IMR-90 (cell line): ENCODE results near the gene CDH22. TPM values are rescaled to one million over a fixed set of nuclear protein-coding genes. Genes with fewer than 3 reads are reported as not detected.

Experiments
- ATAC-seq: fragments of 200-7000 bp; cut with Tn5 transposase; 2 replicates; pipeline ENCODE4 v1.9.1; 2020; ENCODE audit warnings: low read depth, mild to moderate bottlenecking, moderate library complexity
- BruUV-seq: library from RNA; stranded (reverse); fragments of 400-500 nt; replicated peaks from 2 replicates; lab custom pipeline; 2021; lab: Mats Ljungman, UMichigan
- CTCF ChIA-PET: fragments of 300-600 bp; formaldehyde crosslinking; extraction: SDS; loops from one replicate; lab custom pipeline; 2021; ENCODE audit warnings: antibody characterized with exemption; lab: Yijun Ruan, JAX
- POLR2A ChIA-PET: fragments of 300-600 bp; sonication (Branson Sonifier 250); formaldehyde crosslinking; loops from one replicate; lab custom pipeline; 2022; ENCODE audit warnings: antibody characterized with exemption; ENCODE audit not compliant: unreplicated experiment; lab: Charles Lee
- DNase-seq: peaks from one replicate; pipeline ENCODE4 v3.0.0; 2013
- H2AFZ ChIP-seq: replicated peaks from 2 replicates; pipeline ENCODE3; 2013; ENCODE audit warnings: low read length, mild to moderate bottlenecking; ENCODE audit not compliant: poor library complexity
- H2AK5ac ChIP-seq: 2 replicates; pipeline ENCODE4 v1.6.1; 2013; ENCODE audit warnings: low read depth, low read length, inconsistent platforms
- H2AK9ac ChIP-seq: replicated peaks from 2 replicates; pipeline ENCODE3; 2013; ENCODE audit warnings: mild to moderate bottlenecking, low read depth, low read length, moderate library complexity; ENCODE audit not compliant: poor library complexity
- H2BK120ac ChIP-seq: 2 replicates; pipeline ENCODE4 v1.6.1; 2013; ENCODE audit warnings: low read depth, low read length, inconsistent platforms
- H2BK15ac ChIP-seq: 3 replicates; pipeline ENCODE4 v1.6.1; 2013; ENCODE audit warnings: low read depth, low read length, inconsistent platforms
- H2BK20ac ChIP-seq: 2 replicates; pipeline ENCODE4 v1.6.1; 2013; ENCODE audit warnings: low read depth, mild to moderate bottlenecking, inconsistent platforms, low read length, moderate library complexity
- H2BK5ac ChIP-seq: 2 replicates; pipeline ENCODE4 v1.6.1; 2013; ENCODE audit warnings: mild to moderate bottlenecking, low read depth, low read length, inconsistent platforms; ENCODE audit not compliant: poor library complexity, severe bottlenecking
- H3K14ac ChIP-seq: replicated peaks from 2 replicates; pipeline ENCODE4 v1.6.1; 2013; ENCODE audit warnings: low read depth, low read length, inconsistent platforms
- H3K18ac ChIP-seq: 2 replicates; pipeline ENCODE4 v1.6.1; 2013; ENCODE audit warnings: low read depth, low read length, control low read depth
- H3K23ac ChIP-seq: 2 replicates; pipeline ENCODE4 v1.6.1; 2013; ENCODE audit warnings: low read depth, low read length, inconsistent platforms
- H3K27ac ChIP-seq: 2 replicates; pipeline ENCODE4 v1.5.1; 2013; ENCODE audit warnings: mild to moderate bottlenecking, control low read depth, low read length; ENCODE audit not compliant: insufficient read depth
- H3K27me3 ChIP-seq: 2 replicates; pipeline ENCODE4 v1.6.1; 2013; ENCODE audit warnings: low read length; ENCODE audit not compliant: control insufficient read depth, insufficient read depth
- H3K36me3 ChIP-seq: 2 replicates; pipeline ENCODE4 v1.6.1; 2013; ENCODE audit warnings: low read length, mixed read lengths; ENCODE audit not compliant: control insufficient read depth, insufficient read depth
- H3K4ac ChIP-seq: 2 replicates; pipeline ENCODE4 v1.6.1; 2013; ENCODE audit warnings: low read depth, low read length, inconsistent platforms
- H3K4me1 ChIP-seq: 2 replicates; pipeline ENCODE4 v1.6.1; 2013; ENCODE audit warnings: low read length, mixed read lengths; ENCODE audit not compliant: control insufficient read depth, insufficient read depth
- H3K4me2 ChIP-seq: 2 replicates; pipeline ENCODE4 v1.6.1; 2013; ENCODE audit warnings: low read depth, mild to moderate bottlenecking, control low read depth, low read length, moderate library complexity
- H3K4me3 ChIP-seq: 2 replicates; pipeline ENCODE4 v1.5.1; 2013; ENCODE audit warnings: low read depth, mild to moderate bottlenecking, control low read depth, low read length, moderate library complexity; ENCODE audit not compliant: insufficient read depth
- H3K56ac ChIP-seq: 2 replicates; pipeline ENCODE4 v1.6.1; 2013; ENCODE audit warnings: low read length, inconsistent platforms; ENCODE audit not compliant: insufficient read depth; ENCODE audit errors: extremely low read depth
- H3K79me1 ChIP-seq, 2 experiments: 2 replicates each; pipeline ENCODE4 v1.6.1; 2013; ENCODE audit warnings: low read length in 2 of 2, inconsistent platforms in 1 of 2, low read depth in 1 of 2
- H3K9ac ChIP-seq: 2 replicates; pipeline ENCODE4 v1.6.1; 2013; ENCODE audit warnings: low read depth, low read length, control low read depth
- H3K9me1 ChIP-seq: 2 replicates; pipeline ENCODE4 v1.6.1; 2013; ENCODE audit warnings: low read length, inconsistent platforms; ENCODE audit not compliant: insufficient read depth
- H3K9me3 ChIP-seq: 2 replicates; pipeline ENCODE4 v1.6.1; 2013; ENCODE audit warnings: low read length; ENCODE audit not compliant: control insufficient read depth, insufficient read depth
- H4K20me1 ChIP-seq: 2 replicates; pipeline ENCODE4 v1.6.1; 2013; ENCODE audit warnings: low read length, inconsistent platforms; ENCODE audit not compliant: insufficient read depth
- H4K5ac ChIP-seq: 2 replicates; pipeline ENCODE4 v1.6.1; 2013; ENCODE audit warnings: mild to moderate bottlenecking, low read depth, low read length, control low read depth
- H4K8ac ChIP-seq, 2 experiments: 2 replicates each; pipeline ENCODE4 v1.6.1; 2013; ENCODE audit warnings: low read depth in 2 of 2, low read length in 2 of 2, control low read depth in 1 of 2, inconsistent platforms in 1 of 2
- H4K91ac ChIP-seq: 2 replicates; pipeline ENCODE4 v1.6.1; 2013; ENCODE audit warnings: low read depth, low read length, inconsistent platforms; ENCODE audit not compliant: insufficient read depth
- BHLHE40 ChIP-seq: fragments of 150-350 bp; IDR thresholded peaks from 2 replicates; pipeline ENCODE4 v1.6.1; 2016; ENCODE audit warnings: mild to moderate bottlenecking, low read depth, low read length
- CEBPB ChIP-seq: IDR thresholded peaks from 2 replicates; pipeline ENCODE4 v1.6.1; 2012; ENCODE audit warnings: low read depth, low read length, improper control_type of control experiment
- MAFK ChIP-seq: IDR thresholded peaks from 2 replicates; pipeline ENCODE4 v1.6.1; 2012; ENCODE audit warnings: low read depth, low read length, improper control_type of control experiment
- MAZ ChIP-seq: IDR thresholded peaks from 2 replicates; pipeline ENCODE4 v1.6.1; 2012; ENCODE audit warnings: low read depth, mild to moderate bottlenecking, low read length, improper control_type of control experiment, moderate library complexity, borderline replicate concordance
- NFE2L2 ChIP-seq: fragments of 150-350 bp; IDR thresholded peaks from 2 replicates; pipeline ENCODE4 v1.6.1; 2016; ENCODE audit warnings: low read depth, mild to moderate bottlenecking, low read length
- POLR2A ChIP-seq: IDR thresholded peaks from 2 replicates; pipeline ENCODE4 v1.6.1; 2012; ENCODE audit warnings: mild to moderate bottlenecking, low read depth, low read length
- RAD21 ChIP-seq: IDR thresholded peaks from 2 replicates; pipeline ENCODE4 v1.6.1; 2012; ENCODE audit warnings: low read length, improper control_type of control experiment
- RCOR1 ChIP-seq: IDR thresholded peaks from 2 replicates; pipeline ENCODE4 v1.6.1; 2012; ENCODE audit warnings: mild to moderate bottlenecking, low read length, improper control_type of control experiment; ENCODE audit not compliant: insufficient replicate concordance
- RFX5 ChIP-seq: IDR thresholded peaks from 2 replicates; pipeline ENCODE4 v1.8.0; 2012; ENCODE audit warnings: low read depth, mild to moderate bottlenecking, low read length, moderate library complexity
- SMC3 ChIP-seq: fragments of 150-350 bp; IDR thresholded peaks from 2 replicates; pipeline ENCODE4 v1.6.1; 2016; ENCODE audit warnings: low read depth, mild to moderate bottlenecking, antibody characterized with exemption, low read length, moderate library complexity
- WGBS, 2 experiments: methylation state at CpG; one replicate each; pipeline versions ENCODE4 v1.1.5 to v1.1.7; 2013; ENCODE audit warnings: missing lambda C conversion rate in 2 of 2; ENCODE audit not compliant: insufficient read length in 1 of 2; ENCODE audit errors: extremely low coverage in 2 of 2; 5-methylcytosine and 5-hydroxymethylcytosine counted together
- dilution Hi-C: fragments of 300-500 bp; cut with HindIII; formaldehyde crosslinking; loops from one replicate; pipeline ENCODE4 v1.14.3; 2018; ENCODE audit warnings: low sequenced_read_pairs; ENCODE audit not compliant: unreplicated experiment
- in situ Hi-C: fragments of 300-500 bp; cut with MboI; formaldehyde crosslinking; loops from 3 replicates; pipeline ENCODE4 v1.14.3; 2019; ENCODE audit warnings: low sequenced_read_pairs, inconsistent platforms, mixed read lengths
- intact Hi-C: fragments of 100-400 bp; cut with micrococcal nuclease; formaldehyde crosslinking; loops from 2 replicates; pipeline ENCODE4 v1.10.0; 2022
- polyA plus RNA-seq, 3 experiments: library from polyadenylated mRNA; depleted of rRNA; stranded (reverse); fragments of >200 nt; gene quantifications; 2 replicates each; pipeline ENCODE4 v1.2.3, GENCODE V29; 2012; ENCODE audit warnings: low replicate concordance in 1 of 3
- total RNA-seq: library from RNA; depleted of rRNA; stranded (reverse); fragments of >200 nt; gene quantifications from 2 replicates; pipeline ENCODE4 v1.2.3, GENCODE V29; 2012
- TF ChIP-seq, protein P1 (sequence below): fragments of 150-350 bp; IDR thresholded peaks from 2 replicates; pipeline ENCODE4 v1.6.1; 2017; ENCODE audit warnings: mild to moderate bottlenecking, antibody characterized with exemption, low read length, low read depth
- TF ChIP-seq, protein P2 (sequence below): conservative IDR thresholded peaks from 2 replicates; pipeline ENCODE4 v1.5.1; 2012; ENCODE audit warnings: mild to moderate bottlenecking, low read depth, low read length, improper control_type of control experiment
- TF ChIP-seq, protein P3 (sequence below): fragments of 150-350 bp; IDR thresholded peaks from 2 replicates; pipeline ENCODE4 v1.6.1; 2016; ENCODE audit warnings: low read depth, mild to moderate bottlenecking, low read length, moderate library complexity, borderline replicate concordance

CDH22 gene
- total and polyA plus RNA-seq, 2 of the 4 experiments (the other 2 are of a cell fraction) = not detected

DNA sequence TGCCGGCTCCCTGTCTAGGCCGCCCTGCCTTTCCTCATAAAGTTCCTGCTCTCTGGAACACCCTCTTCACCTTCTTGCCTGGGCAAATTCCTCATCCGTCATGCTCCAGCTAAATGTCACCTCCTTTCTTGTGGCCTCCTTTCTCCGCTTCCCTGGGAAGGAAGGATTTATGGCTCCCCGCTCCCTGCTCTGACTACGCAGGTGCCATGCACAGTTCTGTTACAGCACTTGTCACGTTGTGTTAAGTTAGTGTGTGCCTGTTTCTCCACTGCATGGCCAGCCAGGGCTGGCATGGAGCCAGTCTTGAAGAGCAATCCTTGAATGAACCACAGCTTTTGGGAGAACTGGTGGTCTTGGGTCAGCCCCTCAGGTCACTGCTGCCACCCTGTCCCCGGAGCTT lies 128.4 kb downstream of the CDH22 start:
- Histone ChIP-seq H4K91ac (no peak overlapping the region), H3K36me3 (no peaks in the 10 kb centered on the region), H3K27ac (no peak overlapping the region), H2BK15ac (no peak overlapping the region), H3K4me1 (no peaks in the 10 kb centered on the region), H4K20me1 (no peaks in the 10 kb centered on the region), H4K5ac (no peak overlapping the region), H4K8ac (no peak overlapping the region), H3K9ac (no peak overlapping the region), H2AK5ac (no peak overlapping the region), H3K4ac (no peak overlapping the region), H2AK9ac (no peak overlapping the region), H3K14ac (no peak overlapping the region), H3K9me3 (no peaks in the 10 kb centered on the region), H3K27me3 (peaks cover 29% of the 10 kb centered on the region), H2BK20ac (no peak overlapping the region), H3K23ac (no peak overlapping the region), H3K4me3 (no peak overlapping the region), H3K56ac (no peak overlapping the region), H3K18ac (no peak overlapping the region), H3K4me2 (no peak overlapping the region), H2AFZ (peak overlapping the region; percentile 8), H3K79me1 (no peaks in the 10 kb centered on the region), H2BK120ac (no peak overlapping the region), H2BK5ac (no peak overlapping the region), H3K9me1 (no peaks in the 10 kb centered on the region)
- whole genome bisulfite sequencing, 2 experiments = 35% methylated on average over 5 of the region's 8 CpGs; no CpG with 5 or more reads in 1 of the 2 experiments
- DNase-seq (no peak), ATAC-seq (no peak)
- BruUV-seq = no TSS peak
- no peak for TF ChIP-seq MAZ
- no peak for TF ChIP-seq RCOR1
- TF ChIP-seq, protein P1, sequence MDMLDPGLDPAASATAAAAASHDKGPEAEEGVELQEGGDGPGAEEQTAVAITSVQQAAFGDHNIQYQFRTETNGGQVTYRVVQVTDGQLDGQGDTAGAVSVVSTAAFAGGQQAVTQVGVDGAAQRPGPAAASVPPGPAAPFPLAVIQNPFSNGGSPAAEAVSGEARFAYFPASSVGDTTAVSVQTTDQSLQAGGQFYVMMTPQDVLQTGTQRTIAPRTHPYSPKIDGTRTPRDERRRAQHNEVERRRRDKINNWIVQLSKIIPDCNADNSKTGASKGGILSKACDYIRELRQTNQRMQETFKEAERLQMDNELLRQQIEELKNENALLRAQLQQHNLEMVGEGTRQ = no peak
- no peak for TF ChIP-seq POLR2A
- no peak for TF ChIP-seq MAFK
- TF ChIP-seq BHLHE40 = no peak
- TF ChIP-seq NFE2L2 = no peak
- no peak for TF ChIP-seq RFX5
- TF ChIP-seq SMC3 = no peak
- no peak for TF ChIP-seq CEBPB
- TF ChIP-seq, protein P2, sequence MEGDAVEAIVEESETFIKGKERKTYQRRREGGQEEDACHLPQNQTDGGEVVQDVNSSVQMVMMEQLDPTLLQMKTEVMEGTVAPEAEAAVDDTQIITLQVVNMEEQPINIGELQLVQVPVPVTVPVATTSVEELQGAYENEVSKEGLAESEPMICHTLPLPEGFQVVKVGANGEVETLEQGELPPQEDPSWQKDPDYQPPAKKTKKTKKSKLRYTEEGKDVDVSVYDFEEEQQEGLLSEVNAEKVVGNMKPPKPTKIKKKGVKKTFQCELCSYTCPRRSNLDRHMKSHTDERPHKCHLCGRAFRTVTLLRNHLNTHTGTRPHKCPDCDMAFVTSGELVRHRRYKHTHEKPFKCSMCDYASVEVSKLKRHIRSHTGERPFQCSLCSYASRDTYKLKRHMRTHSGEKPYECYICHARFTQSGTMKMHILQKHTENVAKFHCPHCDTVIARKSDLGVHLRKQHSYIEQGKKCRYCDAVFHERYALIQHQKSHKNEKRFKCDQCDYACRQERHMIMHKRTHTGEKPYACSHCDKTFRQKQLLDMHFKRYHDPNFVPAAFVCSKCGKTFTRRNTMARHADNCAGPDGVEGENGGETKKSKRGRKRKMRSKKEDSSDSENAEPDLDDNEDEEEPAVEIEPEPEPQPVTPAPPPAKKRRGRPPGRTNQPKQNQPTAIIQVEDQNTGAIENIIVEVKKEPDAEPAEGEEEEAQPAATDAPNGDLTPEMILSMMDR = no peak
- TF ChIP-seq RAD21 = no peak
- TF ChIP-seq, protein P3, sequence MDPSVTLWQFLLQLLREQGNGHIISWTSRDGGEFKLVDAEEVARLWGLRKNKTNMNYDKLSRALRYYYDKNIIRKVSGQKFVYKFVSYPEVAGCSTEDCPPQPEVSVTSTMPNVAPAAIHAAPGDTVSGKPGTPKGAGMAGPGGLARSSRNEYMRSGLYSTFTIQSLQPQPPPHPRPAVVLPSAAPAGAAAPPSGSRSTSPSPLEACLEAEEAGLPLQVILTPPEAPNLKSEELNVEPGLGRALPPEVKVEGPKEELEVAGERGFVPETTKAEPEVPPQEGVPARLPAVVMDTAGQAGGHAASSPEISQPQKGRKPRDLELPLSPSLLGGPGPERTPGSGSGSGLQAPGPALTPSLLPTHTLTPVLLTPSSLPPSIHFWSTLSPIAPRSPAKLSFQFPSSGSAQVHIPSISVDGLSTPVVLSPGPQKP = no peak
- CTCF ChIA-PET = no interaction called here
- in situ Hi-C loops (no loop called here), intact Hi-C loops (no loop called here), dilution Hi-C loops (no loop called here)
- POLR2A ChIA-PET = no interaction called here
